CD4-positive, alpha-beta T cell treated with Interleukin-6 at 100 ng/mL for 8 hours (primary cell): ENCODE results near the gene HSDL1.

Source experiments
- DNase-seq: peaks from one replicate; pipeline ENCODE4 v3.0.0-alpha.2; 2020; ENCODE audit warnings: mixed read lengths, low spot score

Gene HSDL1

DNA sequence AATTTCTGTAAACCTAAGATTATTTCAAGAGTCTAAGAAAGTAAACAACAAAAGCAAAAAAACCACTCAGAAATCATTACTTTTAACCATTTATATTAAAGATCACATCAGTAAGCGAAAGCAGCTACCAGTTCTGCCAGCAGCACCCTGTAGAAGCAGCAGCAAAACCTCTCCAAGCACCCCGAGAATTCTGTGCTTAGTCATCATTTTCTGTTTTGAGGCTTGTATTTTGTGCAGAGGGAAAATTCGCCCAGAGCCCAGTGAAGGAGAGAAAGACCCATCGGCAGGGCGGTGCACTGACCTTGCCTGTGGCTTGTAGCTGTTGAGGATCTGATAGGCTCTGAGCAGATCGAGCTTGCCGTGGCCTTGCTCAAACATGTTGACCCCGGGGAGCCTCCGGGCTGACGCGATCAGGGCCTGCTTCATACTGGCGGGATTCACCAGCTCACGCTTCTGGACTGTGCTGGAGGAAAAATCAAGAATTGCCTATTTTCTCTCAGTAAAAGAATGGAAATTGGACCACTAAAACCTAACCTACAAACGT is 63.5 kb downstream of the HSDL1 start:
- DNase-seq, result no peak

DNA sequence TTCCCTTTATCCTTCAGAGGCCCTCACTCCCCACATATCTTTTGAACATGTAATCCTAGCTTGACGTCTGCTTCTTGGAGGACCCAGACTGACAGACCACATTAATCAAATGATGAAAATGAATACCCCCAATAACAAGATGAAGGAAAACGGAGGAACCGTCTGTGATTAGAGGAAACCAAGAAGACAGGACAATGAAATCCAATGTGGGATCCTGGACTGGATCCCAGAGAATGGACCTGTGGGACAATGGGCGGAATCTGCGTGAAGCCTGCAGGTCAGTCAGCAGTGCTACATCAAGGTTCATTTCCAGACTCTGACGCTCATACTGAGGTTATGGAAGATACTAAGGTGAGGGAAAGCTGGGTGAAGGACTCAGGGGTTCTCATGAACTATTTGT is 64.2 kb downstream of the HSDL1 start:
- DNase-seq, result no peak

DNA sequence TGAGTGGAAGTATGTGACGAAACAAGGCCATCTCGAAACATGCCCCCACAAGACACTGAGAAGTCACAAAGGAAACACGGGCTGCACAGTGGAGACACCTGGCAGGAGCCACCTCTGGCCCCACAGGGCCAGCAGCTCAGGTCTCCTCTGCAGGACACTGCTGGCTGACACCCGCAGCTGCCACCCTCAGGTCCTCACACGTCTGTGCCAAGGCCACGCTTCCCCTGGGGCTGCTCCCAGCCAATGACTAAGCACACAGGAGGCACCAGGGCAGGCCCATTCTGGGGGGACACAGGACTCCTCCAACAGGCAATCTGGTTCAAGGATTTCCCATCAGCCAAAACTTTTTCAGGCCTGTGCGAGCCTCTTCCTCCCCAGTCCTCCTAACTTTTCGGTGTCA is 64.6 kb downstream of the HSDL1 start:
- DNase-seq, result no peak

DNA sequence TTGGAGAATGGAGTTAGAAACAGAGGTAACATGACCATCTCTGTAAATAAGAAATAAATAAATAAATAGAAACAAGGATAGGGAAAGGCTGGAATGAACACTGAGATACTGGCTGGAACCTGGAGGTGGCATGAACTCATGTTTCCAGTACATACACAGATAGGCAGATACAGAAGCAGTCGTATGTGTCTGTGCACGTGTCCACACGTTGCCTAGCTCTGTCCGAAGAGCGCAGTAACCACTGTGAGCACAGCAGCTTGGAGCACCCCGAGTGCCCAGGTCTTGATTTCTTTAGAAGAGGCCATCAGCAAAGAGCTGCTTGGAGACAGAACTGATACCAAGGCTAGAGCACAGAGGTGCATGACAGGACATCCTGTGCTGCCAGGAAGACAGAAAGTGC is 65.3 kb downstream of the HSDL1 start:
- DNase-seq, result no peak

DNA sequence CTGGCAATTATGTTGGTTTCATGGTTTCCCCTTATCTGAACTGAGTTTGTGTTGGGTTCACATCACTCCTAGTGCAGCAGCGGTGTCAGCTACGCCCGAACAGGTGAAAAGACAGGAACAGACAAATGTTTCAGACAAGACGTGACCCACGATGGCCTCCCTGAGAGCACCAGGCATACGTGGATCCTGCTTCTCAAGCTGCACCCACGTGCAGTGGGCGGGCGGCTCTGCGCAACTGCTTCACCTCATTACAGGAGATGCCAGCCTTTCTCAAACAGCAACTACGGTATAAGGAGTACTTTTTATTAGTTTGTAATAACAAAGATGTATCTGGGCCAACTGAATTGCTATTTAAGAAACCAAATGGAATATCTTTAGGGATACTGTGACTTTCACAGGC is 69.6 kb downstream of the HSDL1 start:
- no peak for DNase-seq

DNA sequence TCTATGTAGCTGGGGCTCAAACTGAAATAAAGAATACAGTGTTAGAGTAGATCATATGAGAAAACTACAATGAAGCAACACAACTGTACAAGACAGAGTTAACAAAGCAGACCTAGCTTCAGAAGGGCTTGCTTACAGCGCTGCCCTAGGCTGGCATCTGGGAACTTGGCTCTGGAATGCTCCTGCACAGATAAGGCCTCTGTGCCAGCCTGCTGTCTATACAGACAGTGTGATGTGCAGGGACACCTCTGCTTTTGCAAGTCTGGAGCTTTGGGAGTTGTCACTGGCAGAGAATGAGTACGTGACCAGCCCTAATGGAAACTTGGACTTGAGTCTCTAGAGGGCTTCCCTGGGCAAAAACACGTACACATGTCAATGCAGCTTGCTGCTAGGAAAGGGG is 70.3 kb downstream of the HSDL1 start:
- no peak for DNase-seq
